Loucy (cell line): Measurements from ENCODE around the gene APH1A.

Source experiments
- EZH2phosphoT487 ChIP-seq: fragments of 200-600 bp; IDR thresholded peaks from 2 replicates; pipeline ENCODE4 v1.6.1; 2018; ENCODE audit warnings: antibody characterized with exemption, mild to moderate bottlenecking, moderate library complexity, borderline replicate concordance
- TF ChIP-seq, protein P1 (sequence below): fragments of 200-600 bp; sonication (generic); conservative IDR thresholded peaks from 2 replicates; pipeline ENCODE4 v1.5.1; 2014; ENCODE audit warnings: mild to moderate bottlenecking, antibody characterized with exemption, low read length

GRCh38 chr1:150256554-150257341, 12.1 kb downstream of the APH1A start:
- TF ChIP-seq, protein P1, sequence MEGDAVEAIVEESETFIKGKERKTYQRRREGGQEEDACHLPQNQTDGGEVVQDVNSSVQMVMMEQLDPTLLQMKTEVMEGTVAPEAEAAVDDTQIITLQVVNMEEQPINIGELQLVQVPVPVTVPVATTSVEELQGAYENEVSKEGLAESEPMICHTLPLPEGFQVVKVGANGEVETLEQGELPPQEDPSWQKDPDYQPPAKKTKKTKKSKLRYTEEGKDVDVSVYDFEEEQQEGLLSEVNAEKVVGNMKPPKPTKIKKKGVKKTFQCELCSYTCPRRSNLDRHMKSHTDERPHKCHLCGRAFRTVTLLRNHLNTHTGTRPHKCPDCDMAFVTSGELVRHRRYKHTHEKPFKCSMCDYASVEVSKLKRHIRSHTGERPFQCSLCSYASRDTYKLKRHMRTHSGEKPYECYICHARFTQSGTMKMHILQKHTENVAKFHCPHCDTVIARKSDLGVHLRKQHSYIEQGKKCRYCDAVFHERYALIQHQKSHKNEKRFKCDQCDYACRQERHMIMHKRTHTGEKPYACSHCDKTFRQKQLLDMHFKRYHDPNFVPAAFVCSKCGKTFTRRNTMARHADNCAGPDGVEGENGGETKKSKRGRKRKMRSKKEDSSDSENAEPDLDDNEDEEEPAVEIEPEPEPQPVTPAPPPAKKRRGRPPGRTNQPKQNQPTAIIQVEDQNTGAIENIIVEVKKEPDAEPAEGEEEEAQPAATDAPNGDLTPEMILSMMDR, result no peak
- no peak for TF ChIP-seq EZH2phosphoT487
